ENCODE results near the gene NXT1. TPM values are rescaled to one million over a fixed set of nuclear protein-coding genes. Genes with fewer than 3 reads are reported as not detected.
A peak's percentile ranks its signal among the peaks of the same experiment; 100 is the strongest.

The NXT1 gene
- total RNA-seq, 1 experiment from 2014 or later: 98.0 TPM

DNA sequence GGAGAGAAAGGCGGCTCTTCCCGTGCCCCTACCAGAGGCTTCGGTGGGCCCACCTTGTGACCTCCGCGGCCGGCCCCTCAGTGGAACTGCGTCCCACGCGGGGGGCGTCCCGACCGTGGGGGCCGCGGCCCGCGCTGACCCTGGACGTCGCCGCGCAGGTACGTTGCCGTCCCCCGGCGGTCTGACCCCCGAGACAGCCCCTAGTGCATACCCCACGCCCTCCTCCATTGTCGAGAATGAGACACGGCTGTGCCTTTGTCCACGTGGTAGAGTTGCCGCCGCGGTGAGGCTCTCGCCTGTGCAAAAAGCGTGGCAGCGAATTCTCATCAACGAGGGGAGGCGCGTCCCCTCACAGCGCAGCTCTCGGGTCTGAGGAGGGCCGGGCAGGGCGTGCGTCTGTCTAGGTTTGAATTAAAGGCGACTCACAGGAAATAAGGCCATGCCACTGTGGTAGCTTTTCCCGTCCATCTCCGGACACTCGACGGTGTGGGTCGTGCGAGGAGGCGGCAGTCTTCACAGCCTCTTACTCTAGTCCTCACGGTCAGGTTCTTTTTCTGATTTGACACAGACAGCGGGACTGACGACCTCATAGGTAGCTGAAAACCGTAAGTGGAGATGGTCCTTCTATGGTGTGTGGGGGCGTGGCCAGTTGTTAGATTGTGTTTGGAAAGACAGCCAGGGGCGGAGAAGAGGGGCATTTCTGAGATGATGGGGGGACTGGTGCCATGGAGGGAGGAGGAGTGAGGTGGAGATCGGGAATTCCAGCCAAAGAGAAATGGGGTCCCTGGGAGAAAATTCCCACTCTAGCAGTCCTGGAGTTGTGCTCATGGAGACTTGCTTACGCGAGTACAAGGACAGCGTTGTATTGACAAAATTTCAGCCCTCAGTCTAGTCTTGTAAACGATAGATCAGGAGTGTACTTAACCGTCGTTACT is 580 bp downstream of the NXT1 start:
- peaks cover 18% of the 10 kb centered on the region for H3K4me1 ChIP-seq (ENCODE audit: insufficient read depth, low read length)
- intact Hi-C loops (cut with micrococcal nuclease): loop anchor here (1.0 to 10.0 kb wide), 6 partner anchors 7 to 1005 kb away; partner anchors contain the start of genes GZF1 and NAPB

DNA sequence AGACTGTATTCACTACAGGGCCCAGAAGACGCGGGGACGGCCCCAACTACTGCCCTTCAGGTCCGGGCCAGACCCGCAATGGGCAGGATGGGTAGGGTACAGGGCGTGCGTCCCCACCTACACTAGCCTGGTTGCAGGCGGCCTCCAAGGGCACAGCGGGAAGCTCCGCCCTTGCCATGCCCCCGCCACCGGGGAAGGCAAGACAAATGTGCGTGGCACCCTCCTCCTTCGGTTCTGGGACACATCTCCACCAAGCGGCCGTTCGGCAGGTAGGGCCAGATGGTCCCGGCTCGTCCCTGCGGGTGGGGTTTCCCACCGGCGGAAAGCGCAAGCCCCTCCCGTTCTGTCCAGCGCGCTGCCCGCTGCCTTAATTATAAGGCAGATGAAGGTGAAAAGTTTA is 5.6 kb downstream of the NXT1 start:
- no peaks in the 10 kb centered on the region for H3K27me3 ChIP-seq (ENCODE audit: low read length)
- H3F3A ChIP-seq (ENCODE audit: low read length, unreplicated experiment): peaks cover 8% of the 10 kb centered on the region
- no TSS peak for BruUV-seq (replicated peaks)
- DNase-seq (no peak), ATAC-seq (no peak)
- no peak overlapping the region for H3K4me2 ChIP-seq (ENCODE audit: low read length)
- no peaks in the 10 kb centered on the region for H3K9me2 ChIP-seq (replicated peaks; ENCODE audit: low read length)
- H3K27ac ChIP-seq (ENCODE audit: low read length): no peak overlapping the region
- peaks cover 19% of the 10 kb centered on the region; the same call in 1 of the 2 replicates for H3K36me3 ChIP-seq (ENCODE audit: low read depth, low read length)
- POLR2A ChIA-PET (ENCODE audit: unreplicated experiment): no interaction called here
- peaks cover 50% of the 10 kb centered on the region for H3K79me2 ChIP-seq (ENCODE audit: low read length)
- H3K9ac ChIP-seq (ENCODE audit: low read length): no peak overlapping the region
- TF ChIP-seq EZH2 (IDR thresholded peaks at IDR 0.05; ENCODE audit: low read length, unreplicated experiment) (no peak), EZH2phosphoT487 (IDR thresholded peaks at IDR 0.05; ENCODE audit: borderline replicate concordance, low read length) (no peak)
- TF ChIP-seq, protein P1, sequence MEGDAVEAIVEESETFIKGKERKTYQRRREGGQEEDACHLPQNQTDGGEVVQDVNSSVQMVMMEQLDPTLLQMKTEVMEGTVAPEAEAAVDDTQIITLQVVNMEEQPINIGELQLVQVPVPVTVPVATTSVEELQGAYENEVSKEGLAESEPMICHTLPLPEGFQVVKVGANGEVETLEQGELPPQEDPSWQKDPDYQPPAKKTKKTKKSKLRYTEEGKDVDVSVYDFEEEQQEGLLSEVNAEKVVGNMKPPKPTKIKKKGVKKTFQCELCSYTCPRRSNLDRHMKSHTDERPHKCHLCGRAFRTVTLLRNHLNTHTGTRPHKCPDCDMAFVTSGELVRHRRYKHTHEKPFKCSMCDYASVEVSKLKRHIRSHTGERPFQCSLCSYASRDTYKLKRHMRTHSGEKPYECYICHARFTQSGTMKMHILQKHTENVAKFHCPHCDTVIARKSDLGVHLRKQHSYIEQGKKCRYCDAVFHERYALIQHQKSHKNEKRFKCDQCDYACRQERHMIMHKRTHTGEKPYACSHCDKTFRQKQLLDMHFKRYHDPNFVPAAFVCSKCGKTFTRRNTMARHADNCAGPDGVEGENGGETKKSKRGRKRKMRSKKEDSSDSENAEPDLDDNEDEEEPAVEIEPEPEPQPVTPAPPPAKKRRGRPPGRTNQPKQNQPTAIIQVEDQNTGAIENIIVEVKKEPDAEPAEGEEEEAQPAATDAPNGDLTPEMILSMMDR (conservative IDR thresholded peaks at IDR 0.05; ENCODE audit: low read depth, low read length): no peak
- peaks cover 22% of the 10 kb centered on the region for H4K20me1 ChIP-seq (ENCODE audit: low read length)
- H2AFZ ChIP-seq (ENCODE audit: low read length): no peak overlapping the region
- peaks cover 36% of the 10 kb centered on the region for H3K4me1 ChIP-seq (ENCODE audit: insufficient read depth, low read length)
- intact Hi-C loops (cut with micrococcal nuclease): loop anchor here (10.0 kb wide), 1 partner anchor 971 kb away; no protein-coding TSS in a partner anchor
- H3K4me3 ChIP-seq (ENCODE audit: low read length): no peak overlapping the region
- no peaks in the 10 kb centered on the region for H3K9me3 ChIP-seq (ENCODE audit: low read length)
- CTCF ChIA-PET: no interaction called here

More for the DNA sequence above, 580 bp downstream of the NXT1 start:
- ChIA-PET POLR2A (ENCODE audit: unreplicated experiment) (interaction anchor here (0.6 to 1.8 kb wide), 5 partner anchors 7 to 839 kb away, joined by 3 to 20 read pairs (median 3); partner anchors contain the start of gene GZF1), CTCF (no interaction called here)
- Histone ChIP-seq H4K20me1 (ENCODE audit: low read length) (peaks cover 22% of the 10 kb centered on the region), H3K36me3 (ENCODE audit: low read depth, low read length) (peaks cover 19% of the 10 kb centered on the region; the same call in 1 of the 2 replicates), H3F3A (ENCODE audit: low read length, unreplicated experiment) (no peaks in the 10 kb centered on the region), H2AFZ (ENCODE audit: low read length) (peak overlapping the region; percentile 91), H3K4me2 (ENCODE audit: low read length) (peak overlapping the region; percentile 97), H3K4me3 (ENCODE audit: low read length) (peak overlapping the region; percentile 89), H3K27ac (ENCODE audit: low read length) (peak overlapping the region; percentile 68), H3K9me3 (ENCODE audit: low read length) (no peaks in the 10 kb centered on the region), H3K9ac (ENCODE audit: low read length) (peak overlapping the region; percentile 99), H3K79me2 (ENCODE audit: low read length) (peaks cover 55% of the 10 kb centered on the region), H3K27me3 (ENCODE audit: low read length) (no peaks in the 10 kb centered on the region), H3K9me2 (replicated peaks; ENCODE audit: low read length) (no peaks in the 10 kb centered on the region)
- DNase-seq (peak; percentile 57), ATAC-seq (peak; percentile 9)
- TF ChIP-seq EZH2phosphoT487 (IDR thresholded peaks at IDR 0.05; ENCODE audit: borderline replicate concordance, low read length): no peak
- TF ChIP-seq, protein P1 (conservative IDR thresholded peaks at IDR 0.05; ENCODE audit: low read depth, low read length): no peak
- TF ChIP-seq EZH2 (IDR thresholded peaks at IDR 0.05; ENCODE audit: low read length, unreplicated experiment): no peak
- no TSS peak for BruUV-seq (replicated peaks)

All from PC-3 (cell line).